ENCODE results near the gene SOX8.

DNA sequence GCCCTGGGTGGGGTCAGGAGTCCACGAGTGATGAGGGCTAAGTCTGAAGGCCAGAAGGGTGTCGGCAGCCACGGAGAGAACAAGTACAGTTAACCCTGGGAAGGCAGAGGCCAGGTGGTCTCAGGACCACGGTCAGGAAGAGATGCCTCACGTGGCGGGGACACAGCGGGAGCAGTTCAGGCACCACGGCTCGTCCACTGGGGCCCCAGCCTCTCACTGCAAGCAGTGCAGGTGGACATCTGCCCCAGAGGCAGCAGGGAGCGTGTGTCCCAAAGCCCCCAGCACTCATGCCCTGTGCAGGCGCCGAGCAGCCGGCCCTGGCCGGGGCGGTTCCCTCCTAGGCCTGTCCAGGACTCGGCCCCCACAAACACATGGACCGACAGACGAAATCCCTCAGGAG is 15.5 kb upstream of the SOX8 start:
- no peak for TF ChIP-seq CTCF (conservative IDR thresholded peaks at IDR 0.05; ENCODE audit: low read depth, low read length)
- no peak for TF ChIP-seq EZH2 (IDR thresholded peaks at IDR 0.05; ENCODE audit: borderline replicate concordance, low read depth, low read length, poor library complexity, severe bottlenecking)
